ENCODE measurements around the gene FLNA. TPM values are rescaled to one million over a fixed set of nuclear protein-coding genes. Genes with fewer than 3 reads are reported as not detected.
"Not testable (repeated sequence)": the region's sequence is repeated elsewhere in the genome, so short reads cannot be mapped to it uniquely, and the experiment has no call there.

FLNA gene
- total RNA-seq, 1 experiment from 2014 or later, result 1,210 TPM

- Histone ChIP-seq H3K4me1 (ENCODE audit: insufficient read depth, low read length, poor library complexity, severe bottlenecking) (no peaks in the 10 kb centered on the region), H3K27me3 (replicated peaks; ENCODE audit: insufficient read depth, low read depth, low read length, poor library complexity) (no peaks in the 10 kb centered on the region), H3K27ac (ENCODE audit: low read depth, low read length, poor library complexity, severe bottlenecking) (no peak overlapping the region), H3K9me3 (ENCODE audit: low read depth, low read length, poor library complexity, severe bottlenecking) (no peaks in the 10 kb centered on the region), H3K4me3 (ENCODE audit: low read depth, low read length, poor library complexity, severe bottlenecking) (no peak overlapping the region), H3K36me3 (ENCODE audit: insufficient read depth, low read length, poor library complexity, severe bottlenecking) (peaks cover 41% of the 10 kb centered on the region)
- TF ChIP-seq CTCF (conservative IDR thresholded peaks at IDR 0.05; ENCODE audit: low read depth, low read length) (no peak), EZH2 (IDR thresholded peaks at IDR 0.05; ENCODE audit: borderline replicate concordance, low read depth, low read length, poor library complexity, severe bottlenecking) (no peak)
- ChIA-PET POLR2A (ENCODE audit: low non-redundant PET) (no interaction called here), CTCF (no interaction called here)
- no TSS peak for BruUV-seq (replicated peaks)
- DNase-seq (ENCODE audit: low spot score), result no peak
- intact Hi-C loops (cut with micrococcal nuclease; ENCODE audit: unreplicated experiment), result no loop called here
These were observed 26.3 kb downstream of the FLNA start for GRCh38 chrX:154348114-154348531.

GRCh38 chrX:154343620-154344019 is 30.8 kb downstream of the FLNA start:
- H3K4me3 ChIP-seq (ENCODE audit: low read depth, low read length, poor library complexity, severe bottlenecking); DNase-seq (ENCODE audit: low spot score); H3K27ac ChIP-seq (ENCODE audit: low read depth, low read length, poor library complexity, severe bottlenecking); CTCF ChIA-PET; BruUV-seq (replicated peaks); H3K9me3 ChIP-seq (ENCODE audit: low read depth, low read length, poor library complexity, severe bottlenecking); H3K36me3 ChIP-seq (ENCODE audit: insufficient read depth, low read length, poor library complexity, severe bottlenecking); POLR2A ChIA-PET (ENCODE audit: low non-redundant PET); H3K4me1 ChIP-seq (ENCODE audit: insufficient read depth, low read length, poor library complexity, severe bottlenecking); H3K27me3 ChIP-seq (replicated peaks; ENCODE audit: insufficient read depth, low read depth, low read length, poor library complexity); intact Hi-C loops (cut with micrococcal nuclease; ENCODE audit: unreplicated experiment): not testable (repeated sequence)

- POLR2A ChIA-PET (ENCODE audit: low non-redundant PET), result not testable (repeated sequence)
These were observed 31.4 kb downstream of the FLNA start for GRCh38 chrX:154343063-154343462.

GRCh38 chrX:154341399-154342298 is 32.8 kb downstream of the FLNA start:
- intact Hi-C loops (cut with micrococcal nuclease; ENCODE audit: unreplicated experiment); POLR2A ChIA-PET (ENCODE audit: low non-redundant PET); H3K9me3 ChIP-seq (ENCODE audit: low read depth, low read length, poor library complexity, severe bottlenecking); H3K4me3 ChIP-seq (ENCODE audit: low read depth, low read length, poor library complexity, severe bottlenecking); H3K27me3 ChIP-seq (replicated peaks; ENCODE audit: insufficient read depth, low read depth, low read length, poor library complexity); H3K27ac ChIP-seq (ENCODE audit: low read depth, low read length, poor library complexity, severe bottlenecking); H3K4me1 ChIP-seq (ENCODE audit: insufficient read depth, low read length, poor library complexity, severe bottlenecking); BruUV-seq (replicated peaks); H3K36me3 ChIP-seq (ENCODE audit: insufficient read depth, low read length, poor library complexity, severe bottlenecking); DNase-seq (ENCODE audit: low spot score); CTCF ChIA-PET: not testable (repeated sequence)

More at GRCh38 chrX:154343063-154343462, 31.4 kb downstream of the FLNA start:
- H3K36me3 ChIP-seq (ENCODE audit: insufficient read depth, low read length, poor library complexity, severe bottlenecking); H3K9me3 ChIP-seq (ENCODE audit: low read depth, low read length, poor library complexity, severe bottlenecking); CTCF ChIA-PET; DNase-seq (ENCODE audit: low spot score); H3K27ac ChIP-seq (ENCODE audit: low read depth, low read length, poor library complexity, severe bottlenecking); intact Hi-C loops (cut with micrococcal nuclease; ENCODE audit: unreplicated experiment); H3K4me1 ChIP-seq (ENCODE audit: insufficient read depth, low read length, poor library complexity, severe bottlenecking); H3K27me3 ChIP-seq (replicated peaks; ENCODE audit: insufficient read depth, low read depth, low read length, poor library complexity); H3K4me3 ChIP-seq (ENCODE audit: low read depth, low read length, poor library complexity, severe bottlenecking); BruUV-seq (replicated peaks): not testable (repeated sequence)

Data from A673 (cell line).